MM.1S (cell line): ENCODE measurements around the gene ITPKA.

Experiments used
- CTCF ChIP-seq: fragments of 300-600 bp; sonication (generic); IDR thresholded peaks from 2 replicates; pipeline ENCODE4 v1.5.1; 2016; ENCODE audit warnings: antibody characterized with exemption, low read length, mixed read lengths
- EZH2 ChIP-seq: fragments of 300-600 bp; sonication (generic); optimal IDR thresholded peaks from 2 replicates; pipeline ENCODE3; 2017; ENCODE audit warnings: low read depth, mild to moderate bottlenecking, antibody characterized with exemption, low read length, mixed read lengths

- no peak for TF ChIP-seq CTCF
- TF ChIP-seq EZH2: no peak
Observed at GRCh38 chr15:41510728-41511127, 17.1 kb downstream of the ITPKA start.
